Neuron (in vitro differentiated cells): ENCODE data around the gene SNX17.
A peak's percentile ranks its signal among the peaks of the same experiment; 100 is the strongest.

Experiments
- H2AFZ ChIP-seq: one replicate; pipeline ENCODE4 v1.6.1; 2013; ENCODE audit warnings: low read depth, mild to moderate bottlenecking, inconsistent platforms, low read length, moderate library complexity
- H3K27me3 ChIP-seq: one replicate; pipeline ENCODE4 v1.6.1; 2013; ENCODE audit warnings: low read length; ENCODE audit not compliant: insufficient read depth
- H3K36me3 ChIP-seq: one replicate; pipeline ENCODE4 v1.6.1; 2013; ENCODE audit warnings: low read length; ENCODE audit not compliant: insufficient read depth
- H3K4me1 ChIP-seq: one replicate; pipeline ENCODE4 v1.6.1; 2013; ENCODE audit warnings: low read length; ENCODE audit not compliant: insufficient read depth
- H3K4me3 ChIP-seq: 2 replicates; pipeline ENCODE4 v1.5.1; 2013; ENCODE audit warnings: mild to moderate bottlenecking, low read length, moderate library complexity
- H3K9me3 ChIP-seq: one replicate; pipeline ENCODE4 v1.6.1; 2013; ENCODE audit warnings: low read length

The SNX17 gene

DNA sequence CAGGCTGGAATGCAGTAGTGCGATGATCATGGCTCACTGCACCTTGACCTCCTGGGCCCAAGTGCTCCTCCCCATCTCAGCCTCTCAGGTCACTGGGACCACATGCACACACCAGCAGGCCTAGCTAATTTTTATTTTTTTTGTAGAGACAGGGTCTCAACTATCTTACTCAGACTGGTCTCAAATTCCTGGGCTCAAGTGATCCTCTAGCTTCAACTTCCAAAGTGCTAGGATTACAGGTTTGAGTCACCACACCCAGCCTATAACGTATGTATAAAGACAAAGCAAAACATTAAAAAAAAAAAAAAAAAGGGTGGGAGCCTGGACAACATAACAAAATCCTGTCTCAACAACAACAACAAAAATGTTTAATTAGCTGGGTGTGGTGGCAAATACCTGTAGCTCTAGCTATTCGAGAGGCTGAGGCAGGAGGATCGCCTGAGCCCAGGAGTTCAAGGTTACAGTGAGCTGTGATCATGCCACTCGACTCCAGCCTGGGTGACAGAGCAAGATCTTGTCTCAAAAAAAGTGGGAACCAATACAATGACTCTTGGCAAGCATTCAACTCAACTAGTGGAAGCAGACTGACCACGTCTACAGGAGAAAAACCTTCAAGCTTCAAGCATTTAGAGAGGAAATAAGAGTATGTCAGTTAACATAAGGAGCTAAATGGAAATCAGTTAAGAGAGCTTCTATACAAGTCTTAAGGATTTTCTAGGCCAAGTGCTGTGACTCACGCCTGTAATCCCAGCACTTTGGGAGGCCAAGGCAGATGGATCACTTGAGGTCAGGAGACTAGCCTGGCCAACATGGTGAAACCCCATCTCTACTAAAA lies 16.4 kb upstream of the SNX17 start:
- Histone ChIP-seq H3K4me1 (peaks cover 9% of the 10 kb centered on the region), H3K4me3 (no peak overlapping the region), H3K27me3 (no peaks in the 10 kb centered on the region), H2AFZ (no peak overlapping the region), H3K9me3 (no peaks in the 10 kb centered on the region), H3K36me3 (peaks cover 2% of the 10 kb centered on the region)

- no peaks in the 10 kb centered on the region for H3K9me3 ChIP-seq
- no peak overlapping the region for H2AFZ ChIP-seq
- H3K27me3 ChIP-seq, result no peaks in the 10 kb centered on the region
- no peak overlapping the region for H3K4me3 ChIP-seq
- peaks cover 9% of the 10 kb centered on the region for H3K4me1 ChIP-seq
- H3K36me3 ChIP-seq, result no peaks in the 10 kb centered on the region
Measured at GRCh38 chr2:27354597-27354927, 15.9 kb upstream of the SNX17 start.

GRCh38 chr2:27356056-27356381 lies 14.4 kb upstream of the SNX17 start:
- no peaks in the 10 kb centered on the region for H3K9me3 ChIP-seq
- peaks cover 9% of the 10 kb centered on the region for H3K4me1 ChIP-seq
- H3K27me3 ChIP-seq, result no peaks in the 10 kb centered on the region
- H3K36me3 ChIP-seq, result no peaks in the 10 kb centered on the region
- peak overlapping the region; percentile 24 for H2AFZ ChIP-seq
- H3K4me3 ChIP-seq, result peak overlapping the region; percentile 84

GRCh38 chr2:27356382-27357181 lies 13.8 kb upstream of the SNX17 start, which contains the start of gene GTF3C2:
TSS of gene GTF3C2 (minus strand) at chr2:27356764. CDS start at chr2:27343554, 13,210 bp downstream.
- H3K27me3 ChIP-seq, result no peaks in the 10 kb centered on the region
- peak within 1 kb of the TSS; percentile 84 for H3K4me3 ChIP-seq
- H3K4me1 ChIP-seq, result peaks cover 9% of the 10 kb centered on the region
- no peaks in the 10 kb centered on the region for H3K9me3 ChIP-seq
- H3K36me3 ChIP-seq, result no peaks in the 10 kb centered on the region
- H2AFZ ChIP-seq, result peak within 1 kb of the TSS; percentile 85

DNA sequence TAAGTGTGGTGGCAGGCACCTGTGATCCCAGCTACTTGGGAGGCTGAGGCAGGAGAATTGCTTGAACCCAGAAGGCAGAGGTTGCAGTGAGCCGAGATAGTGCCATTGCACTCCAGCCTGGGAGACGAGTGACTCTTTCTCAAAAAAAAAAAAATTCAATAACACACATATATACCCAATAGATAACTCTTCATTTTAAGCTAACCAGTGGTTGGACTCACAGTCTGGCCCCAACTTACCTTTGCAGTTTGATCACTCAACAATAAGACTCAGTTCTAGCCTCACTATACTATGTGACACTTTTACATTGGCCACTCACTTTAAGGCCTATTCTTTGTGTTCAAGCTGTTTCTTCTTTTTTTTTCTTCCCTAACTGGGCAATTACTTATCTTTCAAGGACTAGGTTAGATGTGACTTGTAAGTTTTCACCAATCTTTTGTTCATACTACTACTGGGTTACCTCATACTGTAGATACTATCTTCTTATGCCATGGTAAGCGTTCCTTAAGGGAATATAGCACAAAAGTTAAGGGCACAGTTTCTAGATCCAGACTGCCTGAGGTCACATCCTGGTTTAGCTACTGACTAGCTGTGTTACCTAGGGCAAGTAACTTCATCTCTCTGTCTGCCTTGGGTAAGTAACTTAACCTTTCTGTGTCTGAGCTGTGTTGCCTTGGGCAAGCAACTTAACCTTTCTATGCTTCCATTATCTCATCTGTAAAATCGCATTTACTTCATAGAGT lies 7.6 kb upstream of the SNX17 start:
- no peak overlapping the region for H2AFZ ChIP-seq
- peaks cover 41% of the 10 kb centered on the region for H3K36me3 ChIP-seq
- H3K4me1 ChIP-seq, result peaks cover 2% of the 10 kb centered on the region
- no peaks in the 10 kb centered on the region for H3K27me3 ChIP-seq
- H3K9me3 ChIP-seq, result no peaks in the 10 kb centered on the region
- H3K4me3 ChIP-seq, result no peak overlapping the region

DNA sequence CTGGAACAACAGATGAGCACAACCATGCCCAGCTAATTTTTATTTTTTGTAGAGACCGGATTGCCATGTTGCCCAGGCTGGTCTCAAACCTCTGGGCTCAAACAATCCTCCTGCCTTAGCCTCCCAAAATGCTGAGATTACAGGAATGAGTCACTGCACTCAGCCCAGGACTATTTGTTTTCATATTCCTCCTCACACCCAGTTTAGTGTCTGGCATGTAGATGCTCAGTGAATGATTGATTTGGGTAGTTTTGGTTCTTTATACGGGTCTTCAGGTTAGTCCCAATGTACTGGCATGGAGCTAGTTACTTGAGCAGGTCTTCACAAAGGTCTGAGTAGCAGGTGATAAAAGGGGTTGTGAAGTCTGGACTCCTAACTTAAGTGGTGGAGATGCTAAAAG lies 6.5 kb upstream of the SNX17 start:
- Histone ChIP-seq H3K36me3 (peaks cover 49% of the 10 kb centered on the region), H2AFZ (no peak overlapping the region), H3K27me3 (no peaks in the 10 kb centered on the region), H3K4me3 (no peak overlapping the region), H3K9me3 (no peaks in the 10 kb centered on the region), H3K4me1 (peaks cover 5% of the 10 kb centered on the region)

- Histone ChIP-seq H3K9me3 (no peaks in the 10 kb centered on the region), H2AFZ (peak overlapping the region; percentile 44), H3K36me3 (peaks cover 53% of the 10 kb centered on the region), H3K4me1 (peaks cover 24% of the 10 kb centered on the region), H3K27me3 (no peaks in the 10 kb centered on the region), H3K4me3 (peak overlapping the region; percentile 87)
Measured at GRCh38 chr2:27369471-27370025, 868 bp upstream of the SNX17 start.

DNA sequence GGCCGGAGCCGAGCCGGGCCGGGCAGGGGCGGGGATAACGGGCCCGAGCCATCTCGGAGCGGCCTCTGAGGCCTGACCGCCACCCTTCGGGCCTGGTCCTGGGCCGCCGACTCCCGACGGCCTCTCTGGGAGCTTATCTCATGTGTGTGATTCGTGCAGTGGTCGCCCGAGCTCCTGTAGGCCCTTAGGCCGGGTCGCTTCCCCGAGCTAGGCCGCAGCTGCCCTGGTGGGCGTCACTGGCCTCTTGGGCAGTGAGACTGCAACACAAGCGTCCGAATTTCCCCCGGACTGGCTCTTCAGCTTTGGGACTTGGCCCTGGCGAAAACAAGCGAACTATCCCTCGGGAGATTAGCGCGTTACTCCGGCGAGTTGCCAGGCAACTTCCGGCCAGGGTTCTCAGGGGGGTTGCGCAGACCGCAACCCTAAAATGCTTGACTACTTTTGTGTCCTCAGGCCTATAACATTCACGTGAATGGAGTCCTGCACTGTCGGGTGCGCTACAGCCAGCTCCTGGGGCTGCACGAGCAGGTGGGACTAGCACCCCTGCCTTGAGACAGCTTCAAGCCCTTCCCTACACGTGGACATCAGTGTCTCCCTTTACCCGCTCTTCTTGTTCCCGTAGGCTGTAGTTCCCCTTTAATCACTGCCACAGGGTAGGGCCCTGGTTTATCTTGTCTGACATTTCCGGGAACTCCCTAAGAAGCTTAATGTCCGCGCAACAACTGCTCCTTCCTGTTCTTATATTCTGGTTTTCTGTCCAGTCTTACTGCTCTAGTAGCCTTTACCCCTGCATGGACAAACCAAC lies 602 bp downstream of the SNX17 start:
- Histone ChIP-seq H2AFZ (peak overlapping the region; percentile 63), H3K4me1 (peaks cover 24% of the 10 kb centered on the region), H3K27me3 (no peaks in the 10 kb centered on the region), H3K4me3 (peak overlapping the region; percentile 87), H3K36me3 (peaks cover 60% of the 10 kb centered on the region), H3K9me3 (no peaks in the 10 kb centered on the region)

DNA sequence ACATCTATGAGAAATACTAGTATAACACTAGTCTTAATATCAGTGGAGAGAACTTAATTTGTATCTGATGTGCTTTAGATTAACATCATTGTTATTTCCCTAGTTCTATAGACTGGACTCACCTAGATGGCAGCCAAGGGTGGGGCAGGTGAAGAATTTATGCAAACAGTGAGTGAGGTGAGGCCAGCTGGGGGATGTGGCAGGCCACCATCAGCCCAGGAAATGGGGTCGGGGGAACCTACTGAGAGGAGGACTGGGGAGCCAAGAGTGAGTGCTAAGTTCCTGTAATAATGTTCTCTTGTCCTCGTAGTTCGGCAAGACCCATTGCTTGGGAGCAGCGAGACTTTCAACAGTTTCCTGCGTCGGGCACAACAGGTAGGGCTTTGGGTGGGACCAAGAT lies 2.5 kb downstream of the SNX17 start:
- peaks cover 62% of the 10 kb centered on the region for H3K36me3 ChIP-seq
- H2AFZ ChIP-seq, result no peak overlapping the region
- peaks cover 24% of the 10 kb centered on the region for H3K4me1 ChIP-seq
- H3K9me3 ChIP-seq, result no peaks in the 10 kb centered on the region
- no peak overlapping the region for H3K4me3 ChIP-seq
- H3K27me3 ChIP-seq, result no peaks in the 10 kb centered on the region

GRCh38 chr2:27373567-27373966 lies 3.2 kb downstream of the SNX17 start:
- peaks cover 63% of the 10 kb centered on the region for H3K36me3 ChIP-seq
- H3K4me1 ChIP-seq, result peaks cover 23% of the 10 kb centered on the region
- H2AFZ ChIP-seq, result no peak overlapping the region
- H3K9me3 ChIP-seq, result no peaks in the 10 kb centered on the region
- H3K27me3 ChIP-seq, result no peaks in the 10 kb centered on the region
- H3K4me3 ChIP-seq, result no peak overlapping the region

DNA sequence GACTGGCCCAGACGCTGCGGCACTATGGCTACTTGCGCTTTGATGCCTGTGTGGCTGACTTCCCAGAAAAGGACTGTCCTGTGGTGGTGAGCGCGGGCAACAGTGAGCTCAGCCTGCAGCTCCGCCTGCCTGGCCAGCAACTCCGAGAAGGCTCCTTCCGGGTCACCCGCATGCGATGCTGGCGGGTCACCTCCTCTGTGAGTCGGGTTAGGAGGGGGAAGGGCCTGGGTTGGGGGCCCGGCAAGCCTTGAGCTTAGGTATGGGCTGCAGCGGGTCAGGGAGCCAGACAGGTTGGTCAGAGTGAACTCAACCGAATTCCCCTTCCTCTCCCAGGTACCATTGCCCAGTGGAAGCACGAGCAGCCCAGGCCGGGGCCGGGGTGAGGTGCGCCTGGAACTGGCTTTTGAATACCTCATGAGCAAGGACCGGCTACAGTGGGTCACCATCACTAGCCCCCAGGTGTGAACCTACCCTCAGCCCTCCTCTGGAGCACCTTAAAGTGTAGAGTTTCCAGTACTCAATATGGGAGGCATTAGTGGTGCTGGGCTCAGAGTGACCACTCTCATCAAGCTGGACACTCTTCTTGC lies 5.2 kb downstream of the SNX17 start:
- Histone ChIP-seq H3K4me1 (peaks cover 26% of the 10 kb centered on the region), H3K27me3 (no peaks in the 10 kb centered on the region), H3K9me3 (no peaks in the 10 kb centered on the region), H3K36me3 (peaks cover 66% of the 10 kb centered on the region), H3K4me3 (no peak overlapping the region), H2AFZ (no peak overlapping the region)
